GM12872 (cell line): ENCODE results near the gene CHCHD6.

Experiments
- TF ChIP-seq, protein P1 (sequence below): IDR thresholded peaks from 3 replicates; pipeline ENCODE4 v1.5.1; 2011; ENCODE audit warnings: low read depth, mild to moderate bottlenecking, low read length, moderate library complexity; ENCODE audit not compliant: insufficient read depth

Gene CHCHD6

GRCh38 chr3:126816298-126816697 lies 112.3 kb downstream of the CHCHD6 start:
- TF ChIP-seq, protein P1, sequence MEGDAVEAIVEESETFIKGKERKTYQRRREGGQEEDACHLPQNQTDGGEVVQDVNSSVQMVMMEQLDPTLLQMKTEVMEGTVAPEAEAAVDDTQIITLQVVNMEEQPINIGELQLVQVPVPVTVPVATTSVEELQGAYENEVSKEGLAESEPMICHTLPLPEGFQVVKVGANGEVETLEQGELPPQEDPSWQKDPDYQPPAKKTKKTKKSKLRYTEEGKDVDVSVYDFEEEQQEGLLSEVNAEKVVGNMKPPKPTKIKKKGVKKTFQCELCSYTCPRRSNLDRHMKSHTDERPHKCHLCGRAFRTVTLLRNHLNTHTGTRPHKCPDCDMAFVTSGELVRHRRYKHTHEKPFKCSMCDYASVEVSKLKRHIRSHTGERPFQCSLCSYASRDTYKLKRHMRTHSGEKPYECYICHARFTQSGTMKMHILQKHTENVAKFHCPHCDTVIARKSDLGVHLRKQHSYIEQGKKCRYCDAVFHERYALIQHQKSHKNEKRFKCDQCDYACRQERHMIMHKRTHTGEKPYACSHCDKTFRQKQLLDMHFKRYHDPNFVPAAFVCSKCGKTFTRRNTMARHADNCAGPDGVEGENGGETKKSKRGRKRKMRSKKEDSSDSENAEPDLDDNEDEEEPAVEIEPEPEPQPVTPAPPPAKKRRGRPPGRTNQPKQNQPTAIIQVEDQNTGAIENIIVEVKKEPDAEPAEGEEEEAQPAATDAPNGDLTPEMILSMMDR, result no peak

- TF ChIP-seq, protein P1, result no peak
These were observed 113.1 kb downstream of the CHCHD6 start for GRCh38 chr3:126816986-126817777.

- TF ChIP-seq, protein P1, result no peak
These were observed 113.7 kb downstream of the CHCHD6 start for GRCh38 chr3:126817781-126818180.

- TF ChIP-seq, protein P1, result no peak
These were observed 114.5 kb downstream of the CHCHD6 start for GRCh38 chr3:126818400-126819095.

DNA sequence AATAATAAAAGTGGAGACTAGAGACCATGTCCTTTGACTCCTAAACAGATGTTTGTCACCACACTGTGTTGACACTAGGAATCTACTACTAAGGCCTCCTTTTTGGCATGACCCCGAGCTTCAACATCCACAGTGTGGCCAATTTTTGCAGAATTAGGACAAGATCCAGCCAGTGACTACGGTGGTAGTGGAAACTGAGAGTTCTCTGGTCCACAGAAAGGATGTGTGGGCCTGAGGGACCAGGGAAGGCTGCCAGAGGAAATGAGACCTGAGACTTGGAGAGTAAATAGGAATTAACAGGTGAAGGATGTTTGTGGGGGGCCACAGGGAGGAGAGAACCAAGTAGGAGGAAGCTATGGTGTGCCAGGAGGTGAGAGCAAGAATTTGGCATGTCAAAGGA lies 122.7 kb downstream of the CHCHD6 start:
- TF ChIP-seq, protein P1, result no peak

DNA sequence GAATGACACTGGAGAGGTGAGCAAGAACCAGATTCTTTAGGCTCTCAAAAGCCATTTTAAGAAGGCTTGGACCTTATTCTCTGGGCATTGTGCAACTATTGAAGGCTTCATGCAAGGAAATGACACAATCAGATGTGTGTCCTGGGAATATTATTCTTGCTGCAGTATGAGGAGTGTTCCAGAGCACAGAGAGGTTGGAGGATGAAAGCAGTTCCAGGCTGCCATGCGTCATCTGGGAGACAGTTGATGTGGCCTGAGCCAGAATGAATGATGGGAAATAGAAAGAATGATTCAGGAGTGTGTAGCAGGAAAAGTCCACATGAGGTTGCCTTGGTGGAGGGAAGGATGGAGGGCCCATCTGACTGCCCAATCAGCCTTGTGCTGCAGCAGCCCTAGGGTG lies 123.1 kb downstream of the CHCHD6 start:
- TF ChIP-seq, protein P1, result no peak

- TF ChIP-seq, protein P1, result no peak
These were observed 124.3 kb downstream of the CHCHD6 start for GRCh38 chr3:126828306-126828705.
